ENCODE data around the gene TRPM4. TPM values are rescaled to one million over a fixed set of nuclear protein-coding genes. Genes with fewer than 3 reads are reported as not detected.

The TRPM4 gene
- total and polyA plus RNA-seq, 10 of the 15 experiments (the other 5 are each of a cell fraction or from before 2014, with no cell fraction given), result 0.10 to 0.64 (median 0.15) TPM; not detected in 7

GRCh38 chr19:49141352-49141751, 16.2 kb upstream of the TRPM4 start:
- in situ Hi-C loops (cut with MboI) (no loop called here), intact Hi-C loops (cut with micrococcal nuclease; ENCODE audit: unreplicated experiment) (no loop called here)
- no TSS peak for BruUV-seq (replicated peaks)
- ChIA-PET RAD21 (ENCODE audit: unreplicated experiment) (no interaction called here), SMC1A (ENCODE audit: uncharacterized antibody, unreplicated experiment) (no interaction called here), CTCF (interaction anchor here (0.7 to 0.9 kb wide), 2 partner anchors 35 to 84 kb away, joined by 3 read pairs; no protein-coding TSS in a partner anchor), POLR2A (no interaction called here)
- H3K9me3 ChIP-seq (replicated peaks; ENCODE audit: control insufficient read depth, insufficient read depth, low read length), result no peaks in the 10 kb centered on the region
- H2AFZ ChIP-seq (ENCODE audit: control insufficient read depth, low read depth, low read length), result no peak overlapping the region
- H3K27ac ChIP-seq (ENCODE audit: control insufficient read depth, insufficient read depth), result no peak overlapping the region
- H3K9ac ChIP-seq (ENCODE audit: control insufficient read depth, insufficient read depth, low read length), result no peak overlapping the region
- H3K4me1 ChIP-seq (ENCODE audit: control insufficient read depth, insufficient read depth, low read length), result no peaks in the 10 kb centered on the region; the same call in 1 of the 2 replicates
- H3K27me3 ChIP-seq (replicated peaks in 1 of 2; ENCODE audit: control insufficient read depth in 2 of 2, insufficient read depth in 2 of 2, low read length in 1 of 2), result no peaks in the 10 kb centered on the region; a peak in 1 of 4 replicates
- no peak overlapping the region for H3K4me2 ChIP-seq (ENCODE audit: control insufficient read depth, insufficient read depth)
- FAIRE-seq (no peak), DNase-seq (ENCODE audit: low read depth, low spot score) (no peak), ATAC-seq (no peak)
- no peaks in the 10 kb centered on the region for H4K20me1 ChIP-seq (ENCODE audit: control insufficient read depth, insufficient read depth)
- TF ChIP-seq HDAC6 (IDR thresholded peaks at IDR 0.05; ENCODE audit: unreplicated experiment) (no peak), MEF2A (IDR thresholded peaks at IDR 0.05; ENCODE audit: insufficient read depth, low read depth, low read length) (no peak), TARDBP (IDR thresholded peaks at IDR 0.05; ENCODE audit: borderline replicate concordance) (no peak), TCF12 (IDR thresholded peaks at IDR 0.05; ENCODE audit: low read depth, low read length) (no peak), ETV6 (conservative IDR thresholded peaks at IDR 0.05 in 1 of 2, IDR thresholded peaks at IDR 0.05 in 1 of 2; ENCODE audit: borderline replicate concordance in 1 of 2, low read depth in 1 of 2) (no peak), CREM (IDR thresholded peaks at IDR 0.05; ENCODE audit: low read depth) (no peak), NFXL1 (IDR thresholded peaks at IDR 0.05; ENCODE audit: borderline replicate concordance) (no peak), PKNOX1 (IDR thresholded peaks at IDR 0.05) (no peak), YY1 (IDR thresholded peaks at IDR 0.05; ENCODE audit: low read depth, low read length) (no peak)
- 23% methylated on average over 6 of the region's 6 CpGs for WGBS (ENCODE audit: insufficient coverage, insufficient replicate concordance, low lambda C conversion rate, missing lambda C conversion rate)
- H3K36me3 ChIP-seq (ENCODE audit: control insufficient read depth in 2 of 2, insufficient read depth in 2 of 2, low read length in 1 of 2), result no peaks in the 10 kb centered on the region
- no peaks in the 10 kb centered on the region for H3K79me2 ChIP-seq (ENCODE audit: control insufficient read depth, insufficient read depth, low read length)
- no peak overlapping the region for H3K4me3 ChIP-seq
